HepG2 (cell line): ENCODE results near the gene BABAM2. TPM values are rescaled to one million over a fixed set of nuclear protein-coding genes. Genes with fewer than 3 reads are reported as not detected.

Source experiments
- ATAC-seq: fragments of 200-7000 bp; cut with Tn5 transposase; 3 replicates; pipeline ENCODE4 v1.9.1; 2020; ENCODE audit warnings: mild to moderate bottlenecking, moderate library complexity
- BruUV-seq: library from RNA; stranded (reverse); fragments of 400-500 nt; replicated peaks from 2 replicates; lab custom pipeline; 2021; lab: Mats Ljungman, UMichigan
- CTCF ChIA-PET: fragments of 300-600 bp; formaldehyde crosslinking; extraction: SDS; loops from one replicate; lab custom pipeline; 2021; ENCODE audit warnings: low total read pairs, inconsistent platforms, low intra/inter-chr PET ratio; lab: Yijun Ruan, JAX
- POLR2A ChIA-PET: fragments of 350-600 bp; sonication (Branson Sonifier 250); formaldehyde crosslinking; loops from one replicate; lab custom pipeline; 2020; ENCODE audit warnings: antibody characterized with exemption, inconsistent platforms; lab: Yijun Ruan, JAX
- DNase-seq: peaks from one replicate; pipeline ENCODE4 v3.0.0-alpha.2; 2015; ENCODE audit warnings: low spot score
- FAIRE-seq: peaks from 3 replicates; lab custom pipeline; 2011; peaks lifted over from hg19 to GRCh38; lab: Jason Lieb, UNC
- H2AFZ ChIP-seq: one replicate; pipeline ENCODE4 v1.6.1; 2011; ENCODE audit warnings: low read length, inconsistent platforms
- H3K27ac ChIP-seq: fragments of 300-600 bp; 3 replicates; pipeline ENCODE4 v1.8.0; 2011; ENCODE audit warnings: mixed run types, mild to moderate bottlenecking, mixed read lengths, low read length, inconsistent platforms; ENCODE audit not compliant: insufficient read depth; ENCODE audit errors: extremely low read length
- H3K27me3 ChIP-seq, 2 experiments: fragments of 200-600 bp in 1 of 2; 2 replicates in 1 of 2; 3 replicates in 1 of 2; pipeline versions ENCODE4 v1.6.0 to v1.8.0; 2011; ENCODE audit warnings: low read length in 2 of 2, mild to moderate bottlenecking in 2 of 2, moderate library complexity in 2 of 2, inconsistent platforms in 1 of 2; ENCODE audit not compliant: insufficient read depth in 2 of 2, control insufficient read depth in 1 of 2
- H3K36me3 ChIP-seq, 2 experiments: fragments of 200-600 bp in 1 of 2; replicated peaks in 1 of 2; 2 replicates in 1 of 2; 3 replicates in 1 of 2; pipeline versions ENCODE4 v1.5.1 to v1.8.0; 2011; ENCODE audit warnings: low read length in 2 of 2, inconsistent platforms in 1 of 2; ENCODE audit not compliant: insufficient read depth in 2 of 2, control insufficient read depth in 1 of 2
- H3K4me1 ChIP-seq: 2 replicates; pipeline ENCODE4 v1.5.1; 2012; ENCODE audit warnings: low read length, inconsistent platforms; ENCODE audit not compliant: insufficient read depth
- H3K4me2 ChIP-seq: 2 replicates; pipeline ENCODE4 v1.6.0; 2011; ENCODE audit warnings: low read depth, low read length, inconsistent platforms
- H3K4me3 ChIP-seq, 3 experiments: fragments of 200-600 bp in 1 of 3; sonication (generic), shearing (Covaris generic) in 1 of 3; replicated peaks in 1 of 3; 2 replicates each; pipeline ENCODE4 v1.5.1; 2011 to 2016; ENCODE audit warnings: low read length in 3 of 3, inconsistent platforms in 2 of 3, low read depth in 2 of 3, mild to moderate bottlenecking in 2 of 3, control low read depth in 1 of 3, mixed read lengths in 1 of 3; ENCODE audit not compliant: insufficient read depth in 1 of 3
- H3K79me2 ChIP-seq: one replicate; pipeline ENCODE4 v1.6.1; 2011; ENCODE audit warnings: low read length, inconsistent platforms; ENCODE audit not compliant: insufficient read depth
- H3K9ac ChIP-seq: 2 replicates; pipeline ENCODE4 v1.6.0; 2011; ENCODE audit warnings: mild to moderate bottlenecking, low read depth, low read length, inconsistent platforms; ENCODE audit not compliant: insufficient read depth
- H3K9me3 ChIP-seq: 2 replicates; pipeline ENCODE4 v1.5.1; 2012; ENCODE audit warnings: mild to moderate bottlenecking, low read length
- H4K20me1 ChIP-seq: 2 replicates; pipeline ENCODE4 v1.6.0; 2011; ENCODE audit warnings: inconsistent platforms, mild to moderate bottlenecking, low read length, moderate library complexity; ENCODE audit not compliant: insufficient read depth
- ELF1 ChIP-seq: sonication (generic); formaldehyde crosslinking; IDR thresholded peaks from 2 replicates; pipeline ENCODE4 v1.4.0; 2020; ENCODE audit warnings: missing genetic modification reagents
- HINFP ChIP-seq: sonication (generic); formaldehyde crosslinking; IDR thresholded peaks from 2 replicates; pipeline ENCODE4 v1.4.0; 2020; ENCODE audit warnings: low read depth, mild to moderate bottlenecking, missing genetic modification reagents
- ISX ChIP-seq: sonication (generic); formaldehyde crosslinking; conservative IDR thresholded peaks from 2 replicates; pipeline ENCODE4 v1.5.0; 2020; ENCODE audit warnings: missing genetic modification reagents
- JDP2 ChIP-seq: sonication (generic); formaldehyde crosslinking; IDR thresholded peaks from 2 replicates; pipeline ENCODE4 v1.8.1; 2022; ENCODE audit warnings: missing genetic modification reagents, borderline replicate concordance
- MXI1 ChIP-seq: IDR thresholded peaks from 3 replicates; pipeline ENCODE4 v1.6.1; 2012; ENCODE audit warnings: low read depth, low read length, inconsistent platforms, borderline replicate concordance
- PBX3 ChIP-seq: sonication (generic); formaldehyde crosslinking; IDR thresholded peaks from 2 replicates; pipeline ENCODE4 v1.8.1; 2023; ENCODE audit warnings: missing genetic modification reagents, inconsistent platforms, borderline replicate concordance
- POGK ChIP-seq: sonication (generic); formaldehyde crosslinking; conservative IDR thresholded peaks from 2 replicates; pipeline ENCODE4 v1.8.0; 2022; ENCODE audit warnings: mild to moderate bottlenecking, moderate library complexity, missing genetic modification reagents
- SOX13 ChIP-seq, 3 experiments: fragments of 450-650 bp in 1 of 3; sonication (generic) in 1 of 3; formaldehyde crosslinking in 1 of 3; IDR thresholded peaks in 2 of 3; conservative IDR thresholded peaks in 1 of 3; 2 replicates each; pipeline versions ENCODE4 v1.5.0 to v1.6.1; 2016 to 2020; ENCODE audit warnings: antibody characterized with exemption in 1 of 3, mild to moderate bottlenecking in 1 of 3, missing compliant biosample characterization in 1 of 3, missing genetic modification reagents in 1 of 3, moderate library complexity in 1 of 3
- SRY ChIP-seq: sonication (generic); formaldehyde crosslinking; IDR thresholded peaks from 2 replicates; pipeline ENCODE4 v1.8.0; 2022; ENCODE audit warnings: mild to moderate bottlenecking, missing genetic modification reagents
- TBL1XR1 ChIP-seq: fragments of 150-350 bp; IDR thresholded peaks from 2 replicates; pipeline ENCODE4 v1.6.1; 2014; ENCODE audit warnings: borderline replicate concordance, low read length; ENCODE audit not compliant: partially characterized antibody
- ZBTB4 ChIP-seq: sonication (generic); formaldehyde crosslinking; IDR thresholded peaks from 2 replicates; pipeline ENCODE4 v1.4.0; 2020; ENCODE audit warnings: missing genetic modification reagents, mild to moderate bottlenecking, borderline replicate concordance
- ZFP36 ChIP-seq: fragments of 150-350 bp; IDR thresholded peaks from 2 replicates; pipeline ENCODE4 v1.6.1; 2018; ENCODE audit warnings: borderline replicate concordance, low read length, low read depth; ENCODE audit not compliant: partially characterized antibody
- ZNF530 ChIP-seq: sonication (generic); formaldehyde crosslinking; IDR thresholded peaks from 2 replicates; pipeline ENCODE4 v1.5.0; 2020; ENCODE audit warnings: low read depth, mild to moderate bottlenecking, missing genetic modification reagents
- ZNF552 ChIP-seq: sonication (generic); formaldehyde crosslinking; IDR thresholded peaks from 2 replicates; pipeline ENCODE4 v1.9.0; 2022; ENCODE audit warnings: missing genetic modification reagents, mild to moderate bottlenecking, borderline replicate concordance
- ZNF788 ChIP-seq: sonication (generic); formaldehyde crosslinking; IDR thresholded peaks from 2 replicates; pipeline ENCODE4 v1.5.0; 2020; ENCODE audit warnings: mild to moderate bottlenecking, missing genetic modification reagents, borderline replicate concordance
- WGBS: methylation state at CpG from one replicate; pipeline ENCODE4 v1.1.6; 2017; ENCODE audit warnings: low lambda C conversion rate; 5-methylcytosine and 5-hydroxymethylcytosine counted together
- in situ Hi-C: cut with HindIII; loops from 2 replicates; pipeline ENCODE4 v1.10.0; 2017; ENCODE audit warnings: low pct_unique_long_range_greater_than_20kb; ENCODE audit not compliant: extremely low pct_ligation_motif_present
- intact Hi-C: fragments of 100-400 bp; cut with micrococcal nuclease; formaldehyde crosslinking; loops from one replicate; pipeline ENCODE4 v1.10.0; 2022; ENCODE audit not compliant: unreplicated experiment
- polyA plus RNA-seq, 8 experiments: library from polyadenylated mRNA; depleted of rRNA in 3 of 8; stranded (reverse) in 7 of 8; unstranded in 1 of 8; fragments of >200 nt; fragmentation: Illumina TruSeq in 4 of 8; extraction: Trizol in 4 of 8; gene quantifications; 2 replicates each; pipeline versions ENCODE4 v1.2.1 to v1.2.3, GENCODE V29; 2011 to 2016; ENCODE audit warnings: low read depth in 4 of 8, missing spikeins in 1 of 8, mixed read lengths in 1 of 8; ENCODE audit not compliant: insufficient read depth in 1 of 8
- total RNA-seq, 5 experiments: library from RNA; depleted of rRNA; stranded (reverse); fragments of >200 nt; fragmentation: Illumina TruSeq; extraction: Trizol; gene quantifications; 2 replicates each; pipeline ENCODE4 v1.2.3, GENCODE V29; 2016; ENCODE audit warnings: low read depth in 1 of 5

BABAM2 gene
- total and polyA plus RNA-seq, 2 of the 13 experiments (the other 11 are each of a cell fraction or from before 2014, with no cell fraction given): 24.9 to 28.0 TPM

GRCh38 chr2:27886322-27886721 is 4.2 kb upstream of the BABAM2 start:
- Histone ChIP-seq H3K4me3 (no peak overlapping the region), H3K36me3 (no peaks in the 10 kb centered on the region), H2AFZ (no peak overlapping the region), H3K9me3 (no peaks in the 10 kb centered on the region), H3K4me2 (no peak overlapping the region), H3K27ac (no peak overlapping the region), H3K4me1 (peaks cover 22% of the 10 kb centered on the region), H4K20me1 (no peaks in the 10 kb centered on the region), H3K79me2 (peaks cover 16% of the 10 kb centered on the region), H3K9ac (no peak overlapping the region), H3K27me3 (no peaks in the 10 kb centered on the region; a peak in 1 of 5 replicates)
- FAIRE-seq (no peak), ATAC-seq (no peak), DNase-seq (no peak)
- TF ChIP-seq SRY (CRISPR knock-in tag) (no peak), ZFP36 (no peak), TBL1XR1 (no peak), PBX3 (CRISPR knock-in tag) (no peak), ZBTB4 (CRISPR knock-in tag) (no peak), JDP2 (CRISPR knock-in tag) (no peak), ZNF788 (CRISPR knock-in tag) (no peak), ISX (CRISPR knock-in tag) (no peak), ZNF530 (CRISPR knock-in tag) (no peak), ELF1 (no peak), POGK (CRISPR knock-in tag) (no peak), HINFP (CRISPR knock-in tag) (no peak), SOX13 (IDR thresholded peaks at IDR 0.05) (no peak), SOX13 (CRISPR knock-in tag; conservative IDR thresholded peaks at IDR 0.05 in 1 of 2, IDR thresholded peaks at IDR 0.05 in 1 of 2) (no peak), MXI1 (no peak), ZNF552 (CRISPR knock-in tag) (no peak)
- BruUV-seq: no TSS peak
- WGBS: 98% methylated on average over 6 of the region's 6 CpGs
- in situ Hi-C loops: loop anchor here (10.0 kb wide), 1 partner anchor 518 kb away; no protein-coding TSS in a partner anchor
- POLR2A ChIA-PET: no interaction called here
- CTCF ChIA-PET: no interaction called here
- intact Hi-C loops: no loop called here
